Stimulated activated CD8-positive, alpha-beta memory T cell treated with anti-CD3 and anti-CD28 coated beads, Interleukin-2, amount 100 ng/mL, for 1 hour (primary cell): Measurements from ENCODE around the gene SULT2A1.
"Not testable (repeated sequence)": the region's sequence is repeated elsewhere in the genome, so short reads cannot be mapped to it uniquely, and the experiment has no call there.

ENCODE experiments used
- DNase-seq, 2 donors: peaks; one replicate each; pipeline ENCODE4 v3.0.0-alpha.2; 2020; ENCODE audit warnings: low read depth in 2 of 2

The SULT2A1 gene

GRCh38 chr19:47860602-47861297 lies 25.4 kb downstream of the SULT2A1 start:
- no peak for DNase-seq

DNA sequence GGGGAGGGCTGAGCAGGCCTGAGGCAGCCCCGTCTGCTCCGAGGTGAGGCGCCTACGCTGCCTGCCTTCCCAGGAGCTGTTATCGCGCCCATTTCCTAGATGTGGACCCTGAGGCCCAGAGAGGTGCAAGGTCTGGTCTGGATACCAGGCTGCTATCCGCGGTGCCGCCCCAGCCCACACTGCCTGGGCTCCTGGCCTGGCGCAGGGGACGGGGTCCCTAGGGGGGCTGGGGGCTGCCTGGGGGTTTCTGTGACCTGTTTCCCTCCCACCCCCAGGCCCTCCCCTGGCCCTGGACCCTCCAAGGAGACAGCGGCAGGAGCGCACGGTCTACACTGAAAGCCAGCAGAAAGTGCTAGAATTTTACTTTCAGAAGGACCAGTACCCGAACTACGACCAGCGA lies 26.3 kb downstream of the SULT2A1 start:
- DNase-seq, result not testable (repeated sequence)

DNA sequence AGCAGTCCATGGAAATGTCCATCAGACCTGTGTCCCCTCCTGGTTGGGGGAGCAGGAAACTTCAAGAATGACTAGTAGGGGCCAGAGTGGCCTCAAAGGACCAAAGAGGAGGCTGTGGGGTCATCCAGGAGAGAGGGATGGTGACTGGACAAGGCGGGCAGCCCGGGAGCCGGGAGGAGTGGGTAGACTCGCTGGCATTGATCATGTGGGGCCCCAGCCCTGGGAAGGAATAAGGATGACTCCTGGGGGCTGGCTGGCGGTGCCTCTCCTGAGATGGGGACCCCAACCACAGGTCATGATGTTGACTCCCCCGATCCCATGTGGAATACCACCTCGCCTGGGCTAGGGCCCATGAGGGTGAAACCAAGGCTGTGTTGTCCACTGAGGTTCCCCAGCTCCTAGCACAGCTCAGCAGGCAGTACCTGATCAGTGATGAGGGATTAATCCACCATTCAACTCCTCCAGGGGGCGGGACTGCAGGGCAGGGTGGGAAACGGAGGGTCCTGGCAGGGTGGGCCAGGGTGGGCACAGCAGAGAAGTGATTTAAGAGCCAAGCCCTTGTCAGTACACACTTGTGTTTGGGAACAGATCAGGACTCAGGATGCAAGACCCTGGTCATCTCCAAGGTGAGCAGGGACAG lies 27.3 kb downstream of the SULT2A1 start, which contains the start of gene TPRX2:
Gene TPRX2 (plus strand): TSS at position 590 of the 640 bp plus-strand sequence. CDS start 12 bp downstream, at position 602.
- not testable (repeated sequence) for DNase-seq

- DNase-seq, result not testable (repeated sequence)
These were observed 27.9 kb downstream of the SULT2A1 start for GRCh38 chr19:47858231-47858630.

DNA sequence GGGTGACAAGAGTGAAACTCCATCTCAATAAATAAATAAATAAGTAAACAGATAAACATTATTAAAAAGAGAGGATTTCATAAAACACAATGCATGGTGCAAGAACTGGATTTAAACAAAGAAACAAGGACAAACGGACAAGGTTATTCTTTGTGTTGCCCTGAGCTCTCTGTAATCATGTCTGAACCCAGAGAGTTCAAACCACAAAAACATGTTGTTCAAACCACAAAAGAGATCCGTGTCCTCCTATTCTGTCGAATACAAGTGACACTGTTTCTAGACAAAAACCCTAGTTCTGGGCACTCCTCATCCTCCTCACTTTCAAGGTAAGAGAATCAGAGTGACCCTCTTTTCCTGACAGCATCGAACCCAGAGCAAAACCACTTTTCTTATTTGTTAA lies 31.7 kb downstream of the SULT2A1 start:
- no peak for DNase-seq

GRCh38 chr19:47853003-47853402 lies 33.1 kb downstream of the SULT2A1 start:
- DNase-seq, result no peak

DNA sequence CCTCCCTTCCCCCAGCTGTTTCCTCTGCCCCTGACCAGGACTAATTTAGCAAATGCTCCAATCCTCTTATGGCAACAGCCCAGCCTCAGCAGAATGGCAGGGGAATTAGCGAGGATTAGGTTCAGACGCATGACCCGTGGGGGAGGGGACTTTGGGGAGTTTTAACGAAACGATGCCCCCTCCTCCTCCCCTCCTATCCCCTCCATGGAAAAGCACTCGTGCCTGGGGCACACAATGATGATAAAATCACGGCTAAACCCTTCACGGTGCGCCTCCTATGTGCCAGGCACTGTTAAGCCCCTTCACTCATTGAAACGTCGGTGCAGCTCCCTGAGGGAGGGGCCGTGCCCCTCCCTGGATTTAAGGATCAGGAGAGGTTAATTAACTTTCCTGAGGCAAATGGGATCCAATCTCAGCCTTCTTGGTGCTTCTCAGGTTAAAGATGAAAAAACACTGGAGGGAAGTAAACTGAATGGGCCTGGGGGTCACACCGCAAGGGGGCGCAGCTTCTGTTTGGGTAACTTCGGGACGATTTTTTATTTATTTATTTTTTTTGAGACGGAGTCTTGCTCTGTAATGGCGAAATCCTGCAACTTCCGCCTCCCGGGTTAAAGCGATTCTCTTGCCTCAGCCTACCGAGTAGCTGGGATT lies 37.2 kb downstream of the SULT2A1 start:
- DNase-seq, result no peak

GRCh38 chr19:47848425-47848822 lies 37.7 kb downstream of the SULT2A1 start:
- no peak for DNase-seq

- DNase-seq, result no peak
These were observed 43.2 kb downstream of the SULT2A1 start for GRCh38 chr19:47842941-47843340.

DNA sequence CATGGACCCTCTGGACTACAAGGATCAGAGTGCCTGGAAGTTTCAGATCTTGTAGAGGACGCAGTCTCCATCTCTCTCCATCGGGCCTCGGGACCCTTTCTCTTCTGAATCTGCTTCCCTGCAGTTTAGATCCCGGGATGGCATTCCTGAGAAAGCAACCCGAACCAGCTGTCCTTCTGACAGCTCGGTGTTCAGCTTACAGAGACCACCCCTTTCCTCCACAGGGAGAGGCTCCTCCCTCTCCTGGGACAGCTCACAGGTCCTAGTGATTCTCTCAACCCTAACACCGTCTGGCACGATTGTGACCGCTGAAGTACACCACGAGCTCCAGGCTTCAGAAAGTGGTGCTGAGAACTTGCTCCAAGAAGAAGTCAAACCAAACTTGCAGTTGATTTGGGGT lies 46.2 kb downstream of the SULT2A1 start:
- no peak for DNase-seq

DNA sequence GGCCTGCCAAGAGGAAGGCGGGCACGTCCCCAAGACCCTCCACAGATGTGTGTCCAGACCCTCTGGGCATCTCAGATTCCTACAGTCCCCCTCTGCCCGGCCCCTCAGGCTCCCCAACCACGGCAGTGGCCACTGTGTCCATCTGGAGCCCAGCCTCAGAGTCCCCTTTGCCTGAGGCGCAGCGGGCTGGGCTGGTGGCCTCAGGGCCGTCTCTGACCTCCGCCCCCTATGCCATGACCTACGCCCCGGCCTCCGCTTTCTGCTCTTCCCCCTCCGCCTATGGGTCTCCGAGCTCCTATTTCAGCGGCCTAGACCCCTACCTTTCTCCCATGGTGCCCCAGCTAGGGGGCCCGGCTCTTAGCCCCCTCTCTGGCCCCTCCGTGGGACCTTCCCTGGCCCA lies 46.7 kb downstream of the SULT2A1 start:
- DNase-seq, result no peak

DNA sequence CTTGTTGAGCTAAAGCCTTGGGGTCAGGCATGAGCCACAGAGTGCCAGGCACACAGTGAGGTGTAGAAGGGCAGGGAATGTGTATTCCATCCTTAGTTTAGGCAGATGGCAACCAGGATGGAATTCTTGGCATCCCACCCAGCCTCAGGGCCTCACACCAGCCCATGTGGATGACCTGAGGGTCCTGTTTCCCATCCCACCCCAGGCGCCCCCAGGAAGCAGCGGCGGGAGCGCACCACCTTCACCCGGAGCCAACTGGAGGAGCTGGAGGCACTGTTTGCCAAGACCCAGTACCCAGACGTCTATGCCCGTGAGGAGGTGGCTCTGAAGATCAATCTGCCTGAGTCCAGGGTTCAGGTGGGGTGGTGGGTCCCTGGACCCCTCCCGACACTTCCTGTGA lies 50.1 kb downstream of the SULT2A1 start:
- no peak for DNase-seq

DNA sequence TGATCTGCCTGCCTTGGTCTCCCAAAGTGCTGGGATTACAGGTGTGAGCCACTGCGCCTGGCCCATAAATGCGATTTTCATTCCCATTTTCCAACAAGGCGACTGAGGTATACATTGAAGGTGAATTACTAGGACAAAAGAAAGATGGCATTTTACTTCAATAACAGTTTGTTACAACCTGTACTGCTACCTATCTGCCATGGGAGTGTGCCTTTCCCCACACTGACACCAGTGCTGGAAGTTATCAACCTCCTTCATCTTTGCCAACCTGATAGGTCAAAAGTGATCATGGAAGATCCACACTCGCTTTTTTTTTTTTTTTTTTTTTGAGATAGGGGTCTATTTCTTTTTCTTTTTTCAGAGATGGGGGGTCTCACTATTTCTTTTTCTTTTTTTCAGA lies 53.4 kb downstream of the SULT2A1 start:
- DNase-seq, result no peak

GRCh38 chr19:47826800-47827199 lies 59.3 kb downstream of the SULT2A1 start:
- no peak for DNase-seq

DNA sequence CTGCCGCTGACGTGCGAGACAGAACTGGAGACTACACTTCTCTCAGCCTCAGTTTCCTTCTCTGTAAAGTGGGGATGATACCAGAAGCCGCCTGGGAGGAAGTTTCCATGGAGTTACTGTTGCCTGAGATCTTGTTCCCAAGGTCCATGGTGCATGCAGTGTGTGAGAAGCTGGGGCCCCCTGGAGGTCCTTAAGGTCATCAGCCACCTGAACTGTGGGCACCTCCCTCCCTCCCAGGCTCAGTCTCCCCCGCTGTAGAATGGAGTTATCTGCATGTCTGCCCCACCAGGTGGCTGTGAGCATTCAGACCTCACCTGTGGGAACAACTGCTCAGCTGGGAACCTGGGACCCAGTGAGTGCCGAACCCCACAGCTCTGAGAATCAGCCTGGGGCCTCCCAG lies 61.7 kb downstream of the SULT2A1 start:
- no peak for DNase-seq

DNA sequence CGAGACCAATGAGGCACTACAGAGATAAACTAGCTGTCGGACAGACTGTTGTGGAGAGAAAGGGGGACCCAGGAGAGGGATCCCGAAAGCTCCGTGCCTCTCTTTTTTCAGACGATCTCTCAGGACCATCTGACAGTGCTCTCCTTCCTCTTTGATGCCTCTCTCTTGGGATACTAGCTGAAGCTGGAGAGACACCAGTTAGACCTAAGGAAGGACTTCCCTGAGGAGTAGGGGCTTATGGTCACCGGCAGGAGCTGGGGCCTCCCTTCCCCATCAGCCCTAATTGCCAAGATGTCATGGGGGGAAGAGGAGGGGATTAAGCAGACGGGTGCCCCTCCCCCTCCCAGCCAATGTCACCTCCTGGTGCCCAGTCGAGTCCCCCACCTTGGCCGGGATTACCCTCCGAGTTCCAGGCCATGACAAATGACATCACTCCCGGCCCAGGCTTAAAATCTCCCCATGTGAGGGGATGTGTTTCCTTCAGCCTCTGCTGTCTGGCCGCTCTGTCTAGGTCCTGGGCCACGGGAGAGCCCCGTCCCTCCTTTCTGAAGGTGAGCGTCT lies 64.6 kb downstream of the SULT2A1 start, which contains the start of gene CRX:
Gene CRX (plus strand): TSS at position 478 of the 561 bp plus-strand sequence. CDS start 12,507 bp downstream, outside the sequence.
- no peak for DNase-seq
